Liver (tissue), 10 donors: ENCODE measurements around the gene TAMALIN. TPM values are rescaled to one million over a fixed set of nuclear protein-coding genes. Genes with fewer than 3 reads are reported as not detected.

Experiments
- DNase-seq: peaks from one replicate; pipeline ENCODE4 v3.0.0-alpha.2; 2017; ENCODE audit warnings: low spot score
- H3K27ac ChIP-seq, 2 donors: one replicate each; pipeline ENCODE4 v1.7.0; 2013; ENCODE audit warnings: inconsistent platforms in 2 of 2, low read length in 2 of 2, control low read depth in 1 of 2, low read depth in 1 of 2, mild to moderate bottlenecking in 1 of 2
- H3K27me3 ChIP-seq, 4 donors: one replicate each; pipeline versions ENCODE4 v1.6.1 to v1.7.0; 2013; ENCODE audit warnings: low read length in 3 of 4, inconsistent platforms in 1 of 4, mild to moderate bottlenecking in 1 of 4, moderate library complexity in 1 of 4; ENCODE audit not compliant: control insufficient read depth in 4 of 4, insufficient read depth in 4 of 4
- H3K36me3 ChIP-seq, 4 donors: one replicate each; pipeline versions ENCODE4 v1.6.1 to v1.7.0; 2013; ENCODE audit warnings: low read length in 3 of 4, mild to moderate bottlenecking in 3 of 4, low read depth in 1 of 4, moderate library complexity in 1 of 4; ENCODE audit not compliant: control insufficient read depth in 4 of 4, insufficient read depth in 3 of 4
- H3K4me1 ChIP-seq, 4 donors: one replicate each; pipeline versions ENCODE4 v1.6.1 to v1.7.0; 2013; ENCODE audit warnings: low read length in 3 of 4, mild to moderate bottlenecking in 3 of 4, moderate library complexity in 1 of 4; ENCODE audit not compliant: control insufficient read depth in 4 of 4, insufficient read depth in 4 of 4
- H3K4me3 ChIP-seq, 3 donors: one replicate each; pipeline versions ENCODE4 v1.6.1 to v1.7.0; 2013; ENCODE audit warnings: low read length in 3 of 3, control low read depth in 1 of 3, low read depth in 1 of 3, mild to moderate bottlenecking in 1 of 3
- H3K9ac ChIP-seq, 2 donors: one replicate each; pipeline ENCODE4 v1.7.0; 2013; ENCODE audit warnings: low read length in 2 of 2, mild to moderate bottlenecking in 2 of 2, moderate library complexity in 2 of 2, control low read depth in 1 of 2, low read depth in 1 of 2
- H3K9me3 ChIP-seq, 4 donors: one replicate each; pipeline versions ENCODE4 v1.6.1 to v1.7.0; 2013; ENCODE audit warnings: low read length in 3 of 4; ENCODE audit not compliant: control insufficient read depth in 4 of 4
- FOXA1 ChIP-seq: IDR thresholded peaks from 2 replicates; pipeline ENCODE4 v1.6.1; 2016; ENCODE audit warnings: antibody characterized with exemption
- GABPA ChIP-seq, 2 donors: IDR thresholded peaks in 1 of 2; conservative IDR thresholded peaks in 1 of 2; 2 replicates each; pipeline ENCODE4 v1.6.1; 2016; ENCODE audit warnings: antibody characterized with exemption in 2 of 2, mild to moderate bottlenecking in 1 of 2, moderate library complexity in 1 of 2
- HNF4G ChIP-seq: IDR thresholded peaks from 2 replicates; pipeline ENCODE4 v1.6.1; 2016; ENCODE audit warnings: antibody characterized with exemption
- MAX ChIP-seq: IDR thresholded peaks from 2 replicates; pipeline ENCODE4 v1.6.1; 2016; ENCODE audit warnings: antibody characterized with exemption
- NR2F2 ChIP-seq: IDR thresholded peaks from 2 replicates; pipeline ENCODE4 v1.6.1; 2016; ENCODE audit warnings: antibody characterized with exemption
- RAD21 ChIP-seq, 2 donors: IDR thresholded peaks; 2 replicates each; pipeline ENCODE4 v1.6.1; 2016; ENCODE audit warnings: antibody characterized with exemption in 2 of 2, mild to moderate bottlenecking in 2 of 2
- TAF1 ChIP-seq: conservative IDR thresholded peaks from 2 replicates; pipeline ENCODE4 v1.6.1; 2016; ENCODE audit warnings: antibody characterized with exemption, mild to moderate bottlenecking
- WGBS: extraction: QIAGEN DNeasy Blood & Tissue Kit; methylation state at CpG from one replicate; pipeline ENCODE4 v1.1.7; 2013; 5-methylcytosine and 5-hydroxymethylcytosine counted together
- polyA plus RNA-seq, 2 donors: library from polyadenylated mRNA; stranded (reverse) in 1 of 2; unstranded in 1 of 2; fragments of 200-250 nt in 1 of 2; fragments of >200 nt in 1 of 2; fragmentation: Nextera tagmentation in 1 of 2; extraction: Ambion mirVana in 1 of 2; gene quantifications; one replicate each; pipeline versions ENCODE4 v1.2.1 to v1.2.3, GENCODE V29; 2013 to 2015
- small RNA-seq: library from RNA; depleted of rRNA; stranded (forward); fragments of <200 nt; gene quantifications from one replicate; pipeline ENCODE3, GENCODE V24; 2014
- total RNA-seq, 2 donors: library from RNA; depleted of rRNA; stranded (reverse); fragments of >200 nt; gene quantifications; one replicate each; pipeline ENCODE4 v1.2.3, GENCODE V29; 2014
- TF ChIP-seq, protein P1 (sequence below): IDR thresholded peaks from 2 replicates; pipeline ENCODE4 v1.6.1; 2016; ENCODE audit warnings: antibody characterized with exemption
- TF ChIP-seq, protein P2 (sequence below): IDR thresholded peaks from 2 replicates; pipeline ENCODE4 v1.6.1; 2016; ENCODE audit warnings: antibody characterized with exemption, mild to moderate bottlenecking
- donor health status: healthy.
- donor health status: healthy.
- donor health status: healthy.
- donor health status: healthy.
- donor health status: healthy.

The TAMALIN gene
- total and polyA plus RNA-seq, 4 donors = 1.1 to 9.9 (median 2.5) TPM

DNA sequence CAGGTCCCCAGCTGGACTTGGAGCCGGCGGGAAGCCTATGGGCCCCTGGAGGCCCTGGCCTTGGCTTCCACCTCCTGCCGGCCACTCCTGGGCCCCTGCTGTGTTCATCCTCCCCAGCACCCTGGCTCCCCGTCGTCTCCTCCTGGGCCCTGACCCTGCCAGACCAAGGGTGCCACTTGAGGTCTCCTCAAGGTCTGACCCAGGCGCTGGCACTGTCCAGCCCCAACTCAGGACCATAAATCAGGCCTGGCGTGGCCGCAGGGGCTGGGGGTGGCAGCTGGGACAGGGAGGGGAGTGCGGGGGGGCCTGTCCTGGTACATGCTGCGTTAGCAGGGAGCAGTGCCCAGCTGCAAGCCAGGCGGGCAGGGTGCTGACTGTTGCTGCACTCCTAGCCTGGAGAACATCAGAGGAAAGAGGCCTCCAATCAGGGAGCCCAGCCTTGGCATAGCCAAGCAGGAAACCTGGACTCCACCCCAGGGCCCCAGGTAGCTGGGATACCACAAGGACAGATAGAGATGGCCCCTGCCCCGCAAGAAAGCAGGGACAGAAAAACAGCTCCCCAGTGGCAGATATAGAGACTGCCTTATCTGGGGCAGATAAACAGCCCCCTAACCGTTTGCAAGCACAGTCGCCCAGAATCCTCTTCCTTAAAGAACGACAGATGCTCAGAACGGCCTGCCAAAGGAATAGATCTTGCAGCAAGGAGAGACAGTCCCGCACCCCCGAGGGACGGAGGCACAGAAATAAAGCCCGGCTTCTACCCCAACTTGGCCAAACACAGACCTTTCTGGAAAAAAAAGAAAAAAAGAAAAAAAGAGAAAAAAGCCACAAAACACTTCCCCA is 56.6 kb downstream of the TAMALIN start:
- no peak overlapping the region for H3K9ac ChIP-seq
- WGBS = 84% methylated on average over 20 of the region's 20 CpGs
- no peak overlapping the region for H3K4me3 ChIP-seq
- no peak for DNase-seq
- H3K36me3 ChIP-seq = peaks cover 0 to 2% (median 0%) of the 10 kb centered on the region in 4 donors
- no peaks in the 10 kb centered on the region for H3K9me3 ChIP-seq
- H3K27ac ChIP-seq = no peak overlapping the region
- no peak for TF ChIP-seq HNF4G
- TF ChIP-seq RAD21 (IDR thresholded peaks at IDR 0.05) = no peak
- TF ChIP-seq TAF1 = no peak
- TF ChIP-seq GABPA (IDR thresholded peaks at IDR 0.05 in 1 of 2, conservative IDR thresholded peaks at IDR 0.05 in 1 of 2) = no peak
- TF ChIP-seq NR2F2 = no peak
- TF ChIP-seq MAX = no peak
- no peak for TF ChIP-seq FOXA1
- no peaks in the 10 kb centered on the region for H3K4me1 ChIP-seq
- H3K27me3 ChIP-seq = no peaks in the 10 kb centered on the region

- Histone ChIP-seq H3K9ac (no peak overlapping the region), H3K4me3 (no peak overlapping the region), H3K27ac (no peak overlapping the region), H3K9me3 (no peaks in the 10 kb centered on the region), H3K27me3 (no peaks in the 10 kb centered on the region), H3K36me3 (peaks cover 0 to 2% (median 0%) of the 10 kb centered on the region in 4 donors), H3K4me1 (peaks cover 0 to 2% (median 2%) of the 10 kb centered on the region in 4 donors)
- DNase-seq = no peak
- 79% methylated on average over 12 of the region's 12 CpGs for WGBS
- no peak for TF ChIP-seq FOXA1
- TF ChIP-seq, protein P1, sequence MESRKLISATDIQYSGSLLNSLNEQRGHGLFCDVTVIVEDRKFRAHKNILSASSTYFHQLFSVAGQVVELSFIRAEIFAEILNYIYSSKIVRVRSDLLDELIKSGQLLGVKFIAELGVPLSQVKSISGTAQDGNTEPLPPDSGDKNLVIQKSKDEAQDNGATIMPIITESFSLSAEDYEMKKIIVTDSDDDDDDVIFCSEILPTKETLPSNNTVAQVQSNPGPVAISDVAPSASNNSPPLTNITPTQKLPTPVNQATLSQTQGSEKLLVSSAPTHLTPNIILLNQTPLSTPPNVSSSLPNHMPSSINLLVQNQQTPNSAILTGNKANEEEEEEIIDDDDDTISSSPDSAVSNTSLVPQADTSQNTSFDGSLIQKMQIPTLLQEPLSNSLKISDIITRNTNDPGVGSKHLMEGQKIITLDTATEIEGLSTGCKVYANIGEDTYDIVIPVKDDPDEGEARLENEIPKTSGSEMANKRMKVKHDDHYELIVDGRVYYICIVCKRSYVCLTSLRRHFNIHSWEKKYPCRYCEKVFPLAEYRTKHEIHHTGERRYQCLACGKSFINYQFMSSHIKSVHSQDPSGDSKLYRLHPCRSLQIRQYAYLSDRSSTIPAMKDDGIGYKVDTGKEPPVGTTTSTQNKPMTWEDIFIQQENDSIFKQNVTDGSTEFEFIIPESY = no peak
- TF ChIP-seq NR2F2 = peak; percentile 10
- TF ChIP-seq MAX = no peak
- TF ChIP-seq, protein P2, sequence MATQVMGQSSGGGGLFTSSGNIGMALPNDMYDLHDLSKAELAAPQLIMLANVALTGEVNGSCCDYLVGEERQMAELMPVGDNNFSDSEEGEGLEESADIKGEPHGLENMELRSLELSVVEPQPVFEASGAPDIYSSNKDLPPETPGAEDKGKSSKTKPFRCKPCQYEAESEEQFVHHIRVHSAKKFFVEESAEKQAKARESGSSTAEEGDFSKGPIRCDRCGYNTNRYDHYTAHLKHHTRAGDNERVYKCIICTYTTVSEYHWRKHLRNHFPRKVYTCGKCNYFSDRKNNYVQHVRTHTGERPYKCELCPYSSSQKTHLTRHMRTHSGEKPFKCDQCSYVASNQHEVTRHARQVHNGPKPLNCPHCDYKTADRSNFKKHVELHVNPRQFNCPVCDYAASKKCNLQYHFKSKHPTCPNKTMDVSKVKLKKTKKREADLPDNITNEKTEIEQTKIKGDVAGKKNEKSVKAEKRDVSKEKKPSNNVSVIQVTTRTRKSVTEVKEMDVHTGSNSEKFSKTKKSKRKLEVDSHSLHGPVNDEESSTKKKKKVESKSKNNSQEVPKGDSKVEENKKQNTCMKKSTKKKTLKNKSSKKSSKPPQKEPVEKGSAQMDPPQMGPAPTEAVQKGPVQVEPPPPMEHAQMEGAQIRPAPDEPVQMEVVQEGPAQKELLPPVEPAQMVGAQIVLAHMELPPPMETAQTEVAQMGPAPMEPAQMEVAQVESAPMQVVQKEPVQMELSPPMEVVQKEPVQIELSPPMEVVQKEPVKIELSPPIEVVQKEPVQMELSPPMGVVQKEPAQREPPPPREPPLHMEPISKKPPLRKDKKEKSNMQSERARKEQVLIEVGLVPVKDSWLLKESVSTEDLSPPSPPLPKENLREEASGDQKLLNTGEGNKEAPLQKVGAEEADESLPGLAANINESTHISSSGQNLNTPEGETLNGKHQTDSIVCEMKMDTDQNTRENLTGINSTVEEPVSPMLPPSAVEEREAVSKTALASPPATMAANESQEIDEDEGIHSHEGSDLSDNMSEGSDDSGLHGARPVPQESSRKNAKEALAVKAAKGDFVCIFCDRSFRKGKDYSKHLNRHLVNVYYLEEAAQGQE = no peak
Observed at GRCh38 chr12:52063981-52064649, 57.4 kb downstream of the TAMALIN start.

Small RNAs within 50 kb of the gene (small RNA-seq; reads per million reads assigned to genes)
- not detected for gene RNU6-574P

Other genes with a start within 250 kb of the TAMALIN start
- gene FIGNL2, start 158.2 kb upstream of the TAMALIN start, total RNA-seq = under 1 TPM; 0.33 to 0.70 TPM
- gene FIGNL2, start 158.2 kb upstream of the TAMALIN start, polyA plus RNA-seq = under 1 TPM; 0.06 to 0.33 TPM
- gene ANKRD33, start 118.8 kb upstream of the TAMALIN start, total RNA-seq = not detected
- not detected for gene ANKRD33, start 118.8 kb upstream of the TAMALIN start, polyA plus RNA-seq
- 1 to 10 TPM; 7.5 to 7.9 TPM for gene ACVRL1, start 99.4 kb upstream of the TAMALIN start, total RNA-seq
- 1 to 10 TPM; 3.1 to 4.7 TPM for gene ACVRL1, start 99.4 kb upstream of the TAMALIN start, polyA plus RNA-seq
- 10 to 100 TPM in 1 of 2 donors, 1 to 10 TPM in 1; 7.4 to 21.9 TPM for gene ACVR1B, start 55.2 kb upstream of the TAMALIN start, total RNA-seq
- 10 to 100 TPM in 1 of 2 donors, 1 to 10 TPM in 1; 4.0 to 16.5 TPM for gene ACVR1B, start 55.2 kb upstream of the TAMALIN start, polyA plus RNA-seq
- gene NR4A1, start 44.5 kb downstream of the TAMALIN start, total RNA-seq = 1 to 10 TPM in 1 of 2 donors, under 1 TPM in 1; 0.79 to 3.8 TPM
- gene NR4A1, start 44.5 kb downstream of the TAMALIN start, polyA plus RNA-seq = 1 to 10 TPM; 3.0 to 5.8 TPM
- 10 to 100 TPM; 12.9 to 28.4 TPM for gene ATG101, start 63.0 kb downstream of the TAMALIN start, total RNA-seq
- 10 to 100 TPM; 30.5 to 31.8 TPM for gene ATG101, start 63.0 kb downstream of the TAMALIN start, polyA plus RNA-seq
- gene SMIM41, start 72.8 kb downstream of the TAMALIN start, total RNA-seq = under 1 TPM in 1 of 2 donors, not detected in 1; 0.50 TPM
- under 1 TPM; 0.03 to 0.24 TPM for gene SMIM41, start 72.8 kb downstream of the TAMALIN start, polyA plus RNA-seq
- gene KRT80, start 185.1 kb downstream of the TAMALIN start, total RNA-seq = under 1 TPM; 0.05 to 0.08 TPM
- gene KRT80, start 185.1 kb downstream of the TAMALIN start, polyA plus RNA-seq = under 1 TPM; 0.04 to 0.12 TPM
- 1 to 10 TPM in 1 of 2 donors, under 1 TPM in 1; 0.37 to 8.0 TPM for gene KRT7, start 226.3 kb downstream of the TAMALIN start, total RNA-seq
- gene KRT7, start 226.3 kb downstream of the TAMALIN start, polyA plus RNA-seq = 1 to 10 TPM; 6.0 to 9.9 TPM